K562 (cell line): ENCODE measurements around the gene SMURF1. TPM values are rescaled to one million over a fixed set of nuclear protein-coding genes. Genes with fewer than 3 reads are reported as not detected.

Source experiments
- ATAC-seq: fragments of 200-7000 bp; cut with Tn5 transposase; 3 replicates; pipeline ENCODE4 v1.9.1; 2020; ENCODE audit warnings: moderate library complexity
- BruUV-seq: library from RNA; stranded (reverse); fragments of 400-500 nt; replicated peaks from 2 replicates; lab custom pipeline; 2021; lab: Mats Ljungman, UMichigan
- CTCF ChIA-PET: fragments of 300-600 bp; formaldehyde crosslinking; extraction: SDS; loops from one replicate; lab custom pipeline; 2021; ENCODE audit warnings: low intra/inter-chr PET ratio; lab: Yijun Ruan, JAX
- POLR2A ChIA-PET: fragments of 300-600, 350-650 bp; sonication (Branson Sonifier 250); formaldehyde crosslinking; extraction: SDS; loops from one replicate; lab custom pipeline; 2021; ENCODE audit warnings: antibody characterized with exemption, inconsistent platforms; lab: Yijun Ruan, JAX
- DNase-seq, 4 experiments: peaks; one replicate each; pipeline versions ENCODE4 v3.0.0 to v3.0.0-alpha.2; 2011 to 2018; ENCODE audit warnings: low spot score in 3 of 4, mixed read lengths in 3 of 4; ENCODE audit errors: extremely low read depth in 1 of 4
- FAIRE-seq: peaks from 2 replicates; lab custom pipeline; 2011; peaks lifted over from hg19 to GRCh38; lab: Jason Lieb, UNC
- H2AFZ ChIP-seq: 2 replicates; pipeline ENCODE4 v1.6.0; 2011; ENCODE audit warnings: low read depth, low read length, control low read depth, inconsistent platforms
- H3K27ac ChIP-seq: fragments of 200-600 bp; 3 replicates; pipeline ENCODE4 v1.8.0; 2011; ENCODE audit warnings: low read depth, mild to moderate bottlenecking, control low read depth, inconsistent platforms, low read length, moderate library complexity, mixed read lengths; ENCODE audit errors: extremely low read depth
- H3K27me3 ChIP-seq, 2 experiments: fragments of 300-600 bp in 1 of 2; 2 replicates in 1 of 2; 3 replicates in 1 of 2; pipeline versions ENCODE4 v1.6.0 to v1.8.0; 2011; ENCODE audit warnings: inconsistent platforms in 2 of 2, low read length in 2 of 2, mild to moderate bottlenecking in 1 of 2, mixed read lengths in 1 of 2, moderate library complexity in 1 of 2; ENCODE audit not compliant: control insufficient read depth in 2 of 2, insufficient read depth in 2 of 2
- H3K36me3 ChIP-seq: fragments of 300-600 bp; 3 replicates; pipeline ENCODE4 v1.8.0; 2011; ENCODE audit warnings: mild to moderate bottlenecking, low read length, inconsistent platforms; ENCODE audit not compliant: control insufficient read depth, insufficient read depth
- H3K4me1 ChIP-seq, 2 experiments: fragments of 200-600 bp in 1 of 2; replicated peaks in 1 of 2; 2 replicates in 1 of 2; 3 replicates in 1 of 2; pipeline versions ENCODE4 v1.5.1 to v1.8.0; 2011; ENCODE audit warnings: inconsistent platforms in 2 of 2, low read length in 2 of 2, mild to moderate bottlenecking in 1 of 2, mixed read lengths in 1 of 2, moderate library complexity in 1 of 2; ENCODE audit not compliant: control insufficient read depth in 2 of 2, insufficient read depth in 2 of 2
- H3K4me2 ChIP-seq: 2 replicates; pipeline ENCODE4 v1.6.1; 2011; ENCODE audit warnings: low read length, control low read depth, inconsistent platforms, mixed read lengths; ENCODE audit not compliant: insufficient read depth
- H3K4me3 ChIP-seq: fragments of 200-600 bp; sonication (generic), shearing (Covaris generic); 2 replicates; pipeline ENCODE4 v1.5.1; 2016; ENCODE audit warnings: control low read depth, inconsistent platforms
- H3K79me2 ChIP-seq: fragments of 200-600 bp; 3 replicates; pipeline ENCODE4 v1.8.0; 2011; ENCODE audit warnings: low read length, inconsistent platforms; ENCODE audit not compliant: control insufficient read depth, insufficient read depth
- H3K9ac ChIP-seq, 2 experiments: 2 replicates each; pipeline versions ENCODE4 v1.6.0 to v1.6.1; 2011; ENCODE audit warnings: low read depth in 2 of 2, low read length in 2 of 2, control low read depth in 1 of 2, inconsistent platforms in 1 of 2, mild to moderate bottlenecking in 1 of 2, mixed read lengths in 1 of 2; ENCODE audit not compliant: insufficient read depth in 1 of 2
- H3K9me1 ChIP-seq: one replicate; pipeline ENCODE4 v1.6.0; 2011; ENCODE audit warnings: inconsistent platforms, mild to moderate bottlenecking, low read length, moderate library complexity; ENCODE audit not compliant: control insufficient read depth, insufficient read depth
- H3K9me3 ChIP-seq: replicated peaks from 2 replicates; pipeline ENCODE4 v1.5.1; 2011; ENCODE audit warnings: low read depth, low read length, inconsistent platforms; ENCODE audit not compliant: control insufficient read depth, insufficient read depth
- H4K20me1 ChIP-seq: replicated peaks from 2 replicates; pipeline ENCODE4 v1.6.1; 2011; ENCODE audit warnings: low read length, inconsistent platforms, mixed read lengths; ENCODE audit not compliant: control insufficient read depth, insufficient read depth
- HNRNPLL ChIP-seq: fragments of 200-400 bp; formaldehyde crosslinking; IDR thresholded peaks from 2 replicates; pipeline ENCODE4 v1.6.1; 2017; ENCODE audit warnings: low read length, low read depth, mild to moderate bottlenecking; ENCODE audit not compliant: poor library complexity, severe bottlenecking
- MAZ ChIP-seq, 2 experiments: fragments of 450-650 bp in 1 of 2; sonication (generic) in 1 of 2; formaldehyde crosslinking; IDR thresholded peaks in 1 of 2; conservative IDR thresholded peaks in 1 of 2; 2 replicates each; pipeline versions ENCODE4 v1.4.0 to v1.5.0; 2020; ENCODE audit warnings: mild to moderate bottlenecking in 1 of 2, missing genetic modification reagents in 1 of 2
- ZNF3 ChIP-seq: fragments of 250-450 bp; sonication (Bioruptor Pico); IDR thresholded peaks from 2 replicates; pipeline ENCODE4 v1.5.0; 2021; ENCODE audit warnings: mild to moderate bottlenecking, moderate library complexity
- WGBS: fragments of 100-300 bp; shearing (Covaris generic); methylation state at CpG from one replicate; pipeline ENCODE4 v1.1.6; 2016; ENCODE audit warnings: low coverage, mixed read lengths; ENCODE audit not compliant: insufficient coverage; ENCODE audit errors: missing lambda C conversion rate; 5-methylcytosine and 5-hydroxymethylcytosine counted together
- in situ Hi-C: fragments of 300-500 bp; cut with MboI; formaldehyde crosslinking; loops from 4 replicates; pipeline ENCODE4 v1.15.0; 2018; ENCODE audit warnings: inconsistent platforms, mixed read lengths
- intact Hi-C: fragments of 100-400 bp; cut with micrococcal nuclease; formaldehyde crosslinking; loops from 2 replicates; pipeline ENCODE4 v1.14.2; 2022
- polyA plus RNA-seq, 8 experiments: library from polyadenylated mRNA; depleted of rRNA in 4 of 8; stranded (reverse) in 5 of 8; unstranded in 3 of 8; fragments of >200 nt; fragmentation: Nextera tagmentation in 2 of 8; fragmentation: Illumina TruSeq in 1 of 8; extraction: Ambion mirVana in 2 of 8; extraction: Trizol in 1 of 8; gene quantifications; 2 replicates each; pipeline versions ENCODE4 v1.2.1 to v1.2.3, GENCODE V29; 2011 to 2014; ENCODE audit warnings: inconsistent platforms in 1 of 8, missing spikeins in 1 of 8
- total RNA-seq, 7 experiments: library from RNA; depleted of rRNA in 6 of 7; stranded (reverse); fragments of >200 nt in 6 of 7; fragmentation: Illumina TruSeq in 2 of 7; extraction: Trizol in 2 of 7; gene quantifications; 2 replicates each; pipeline versions ENCODE4 v1.2.1 to v1.2.3, GENCODE V29; 2011 to 2021; ENCODE audit warnings: low replicate concordance in 1 of 7
- TF ChIP-seq, protein P1 (sequence below): sonication (generic); formaldehyde crosslinking; IDR thresholded peaks from 2 replicates; pipeline ENCODE4 v1.8.1; 2023; ENCODE audit warnings: mild to moderate bottlenecking, missing genetic modification reagents

Gene SMURF1
- total and polyA plus RNA-seq, 9 of the 15 experiments (the other 6 are each of a cell fraction or from before 2014, with no cell fraction given) = 1.0 to 20.1 (median 12.6) TPM

DNA sequence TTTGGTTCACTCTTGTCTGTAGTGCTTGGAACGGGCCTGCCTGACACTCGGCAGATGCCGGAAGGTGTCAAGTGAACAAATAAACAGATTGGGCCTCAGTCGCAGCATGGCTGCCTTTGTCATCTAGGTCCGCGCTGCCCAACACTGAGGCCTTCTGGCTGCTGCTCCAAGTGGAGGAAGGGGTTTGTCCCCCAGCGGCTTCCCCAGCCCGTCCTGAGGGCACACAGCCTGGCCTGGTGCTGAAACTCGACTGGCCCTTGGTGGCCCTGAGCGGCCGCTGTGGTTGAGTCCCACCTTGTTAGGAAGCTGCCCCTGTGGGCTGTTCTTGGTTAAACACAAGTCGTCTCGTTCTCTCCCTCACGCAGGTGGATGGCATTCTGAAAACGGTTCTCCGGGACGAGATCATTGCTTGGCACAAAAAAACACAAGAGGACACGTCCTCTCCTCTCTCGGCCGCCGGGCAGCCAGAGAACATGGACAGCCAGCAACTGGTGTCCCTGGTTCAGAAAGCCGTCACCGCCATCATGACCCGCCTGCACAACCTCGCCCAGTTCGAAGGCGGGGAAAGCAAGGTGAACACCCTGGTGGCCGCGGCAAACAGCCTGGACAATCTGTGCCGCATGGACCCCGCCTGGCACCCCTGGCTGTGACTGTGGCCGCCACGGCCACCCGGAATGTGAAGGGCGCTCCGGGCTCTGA, 132.1 kb downstream of the SMURF1 start:
- no peak for ATAC-seq
- no peak overlapping the region for H3K9ac ChIP-seq
- peaks cover 82% of the 10 kb centered on the region for H3K36me3 ChIP-seq
- H3K4me3 ChIP-seq = no peak overlapping the region
- H3K4me2 ChIP-seq = no peak overlapping the region
- ChIA-PET POLR2A (interaction anchor here (1.0 kb wide), 1 partner anchor 351 kb away, joined by 3 read pairs; no protein-coding TSS in a partner anchor), CTCF (no interaction called here)
- TF ChIP-seq, protein P1, sequence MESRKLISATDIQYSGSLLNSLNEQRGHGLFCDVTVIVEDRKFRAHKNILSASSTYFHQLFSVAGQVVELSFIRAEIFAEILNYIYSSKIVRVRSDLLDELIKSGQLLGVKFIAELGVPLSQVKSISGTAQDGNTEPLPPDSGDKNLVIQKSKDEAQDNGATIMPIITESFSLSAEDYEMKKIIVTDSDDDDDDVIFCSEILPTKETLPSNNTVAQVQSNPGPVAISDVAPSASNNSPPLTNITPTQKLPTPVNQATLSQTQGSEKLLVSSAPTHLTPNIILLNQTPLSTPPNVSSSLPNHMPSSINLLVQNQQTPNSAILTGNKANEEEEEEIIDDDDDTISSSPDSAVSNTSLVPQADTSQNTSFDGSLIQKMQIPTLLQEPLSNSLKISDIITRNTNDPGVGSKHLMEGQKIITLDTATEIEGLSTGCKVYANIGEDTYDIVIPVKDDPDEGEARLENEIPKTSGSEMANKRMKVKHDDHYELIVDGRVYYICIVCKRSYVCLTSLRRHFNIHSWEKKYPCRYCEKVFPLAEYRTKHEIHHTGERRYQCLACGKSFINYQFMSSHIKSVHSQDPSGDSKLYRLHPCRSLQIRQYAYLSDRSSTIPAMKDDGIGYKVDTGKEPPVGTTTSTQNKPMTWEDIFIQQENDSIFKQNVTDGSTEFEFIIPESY (CRISPR knock-in tag) = peak; percentile 51
- TF ChIP-seq MAZ (CRISPR knock-in tag; conservative IDR thresholded peaks at IDR 0.05 in 1 of 2, IDR thresholded peaks at IDR 0.05 in 1 of 2) (no peak), ZNF3 (CRISPR knock-in tag) (no peak), HNRNPLL (no peak)
- TF ChIP-seq, all 486 proteins: peak for 1
- no TSS peak for BruUV-seq
- 96% methylated on average over 35 of the region's 36 CpGs for WGBS
- Histone ChIP-seq H3K4me1 (peaks cover 0 to 6% of the 10 kb centered on the region in 2 experiments; a peak in 1 of 5 replicates), H2AFZ (no peak overlapping the region), H3K9me3 (no peaks in the 10 kb centered on the region), H3K27ac (no peak overlapping the region), H3K27me3 (no peaks in the 10 kb centered on the region), H3K79me2 (no peaks in the 10 kb centered on the region), H3K9me1 (no peaks in the 10 kb centered on the region), H4K20me1 (no peaks in the 10 kb centered on the region)
- FAIRE-seq (no peak), DNase-seq (no peak)
- intact Hi-C loops (no loop called here), in situ Hi-C loops (no loop called here)
